Measurements from ENCODE around the gene WDR33. TPM values are rescaled to one million over a fixed set of nuclear protein-coding genes. Genes with fewer than 3 reads are reported as not detected.

Gene WDR33
- total and polyA plus RNA-seq, 2 of the 4 experiments (the other 2 are of a cell fraction), result 19.6 to 41.2 TPM

- Histone ChIP-seq H3K36me3 (ENCODE audit: control insufficient read depth, insufficient read depth, low read length) (peaks cover 11% of the 10 kb centered on the region), H3K27ac (ENCODE audit: insufficient read depth, low read length) (no peak overlapping the region), H2AK9ac (replicated peaks; ENCODE audit: low read depth, low read length, poor library complexity) (no peak overlapping the region), H4K5ac (ENCODE audit: low read depth, low read length) (no peak overlapping the region), H2BK20ac (ENCODE audit: low read depth, low read length) (no peak overlapping the region), H3K9ac (ENCODE audit: low read depth, low read length) (no peak overlapping the region), H3K9me1 (ENCODE audit: insufficient read depth, low read length) (peaks cover 28% of the 10 kb centered on the region), H3K4me3 (ENCODE audit: insufficient read depth, low read depth, low read length) (no peak overlapping the region), H2AK5ac (ENCODE audit: low read depth, low read length) (peak overlapping the region; percentile 14; the same call in 1 of the 2 replicates), H4K8ac (ENCODE audit: low read depth in 2 of 2, low read length in 2 of 2) (peak overlapping the region in 1 of 2 experiments; percentile 4; a peak in 1 of 4 replicates), H3K79me1 (ENCODE audit: low read depth in 1 of 2, low read length in 2 of 2) (peaks cover 22 to 79% of the 10 kb centered on the region in 2 experiments), H3K56ac (ENCODE audit: extremely low read depth, insufficient read depth, low read length) (no peak overlapping the region), H4K20me1 (ENCODE audit: insufficient read depth, low read length) (peaks cover 83% of the 10 kb centered on the region), H3K27me3 (ENCODE audit: control insufficient read depth, insufficient read depth, low read length) (no peaks in the 10 kb centered on the region), H2BK5ac (ENCODE audit: low read depth, low read length, poor library complexity, severe bottlenecking) (no peak overlapping the region), H3K18ac (ENCODE audit: low read depth, low read length) (no peak overlapping the region), H3K4me1 (ENCODE audit: control insufficient read depth, insufficient read depth, low read length) (peaks cover 14% of the 10 kb centered on the region), H2BK120ac (ENCODE audit: low read depth, low read length) (no peak overlapping the region), H4K91ac (ENCODE audit: insufficient read depth, low read depth, low read length) (peak overlapping the region; percentile 47; the same call in 1 of the 2 replicates), H3K4ac (ENCODE audit: low read depth, low read length) (peak overlapping the region; percentile 0; the same call in 1 of the 2 replicates), H3K14ac (replicated peaks; ENCODE audit: low read depth, low read length) (peak overlapping the region; percentile 34; the same call in 1 of the 2 replicates), H3K4me2 (ENCODE audit: low read depth, low read length) (no peak overlapping the region), H3K9me3 (ENCODE audit: control insufficient read depth, insufficient read depth, low read length) (peaks cover 2% of the 10 kb centered on the region; the same call in 1 of the 2 replicates), H3K23ac (ENCODE audit: low read depth, low read length) (0 out of 2 replicates have a peak overlapping the region, but pooled peaks have one; percentile 31), H2AFZ (replicated peaks; ENCODE audit: low read length, poor library complexity) (peak overlapping the region; percentile 1), H2BK15ac (ENCODE audit: low read depth, low read length) (no peak overlapping the region)
- peak; percentile 52 for ATAC-seq (ENCODE audit: low read depth)
- in situ Hi-C loops (cut with MboI; ENCODE audit: low sequenced_read_pairs), result no loop called here
- DNase-seq, result peak; percentile 24
- BruUV-seq (replicated peaks), result no TSS peak
- CTCF ChIA-PET, result no interaction called here
- POLR2A ChIA-PET (ENCODE audit: unreplicated experiment), result no interaction called here
- TF ChIP-seq RCOR1 (IDR thresholded peaks at IDR 0.05; ENCODE audit: insufficient replicate concordance, low read length), result no peak
- TF ChIP-seq SMC3 (IDR thresholded peaks at IDR 0.05; ENCODE audit: low read depth, low read length), result no peak
- no peak for TF ChIP-seq BHLHE40 (IDR thresholded peaks at IDR 0.05; ENCODE audit: low read depth, low read length)
- TF ChIP-seq, protein P1, sequence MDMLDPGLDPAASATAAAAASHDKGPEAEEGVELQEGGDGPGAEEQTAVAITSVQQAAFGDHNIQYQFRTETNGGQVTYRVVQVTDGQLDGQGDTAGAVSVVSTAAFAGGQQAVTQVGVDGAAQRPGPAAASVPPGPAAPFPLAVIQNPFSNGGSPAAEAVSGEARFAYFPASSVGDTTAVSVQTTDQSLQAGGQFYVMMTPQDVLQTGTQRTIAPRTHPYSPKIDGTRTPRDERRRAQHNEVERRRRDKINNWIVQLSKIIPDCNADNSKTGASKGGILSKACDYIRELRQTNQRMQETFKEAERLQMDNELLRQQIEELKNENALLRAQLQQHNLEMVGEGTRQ (IDR thresholded peaks at IDR 0.05; ENCODE audit: low read depth, low read length), result no peak
- no peak for TF ChIP-seq FOS (IDR thresholded peaks at IDR 0.05; ENCODE audit: low read depth, low read length)
- TF ChIP-seq MAZ (IDR thresholded peaks at IDR 0.05; ENCODE audit: borderline replicate concordance, low read depth, low read length), result no peak
- TF ChIP-seq, protein P2, sequence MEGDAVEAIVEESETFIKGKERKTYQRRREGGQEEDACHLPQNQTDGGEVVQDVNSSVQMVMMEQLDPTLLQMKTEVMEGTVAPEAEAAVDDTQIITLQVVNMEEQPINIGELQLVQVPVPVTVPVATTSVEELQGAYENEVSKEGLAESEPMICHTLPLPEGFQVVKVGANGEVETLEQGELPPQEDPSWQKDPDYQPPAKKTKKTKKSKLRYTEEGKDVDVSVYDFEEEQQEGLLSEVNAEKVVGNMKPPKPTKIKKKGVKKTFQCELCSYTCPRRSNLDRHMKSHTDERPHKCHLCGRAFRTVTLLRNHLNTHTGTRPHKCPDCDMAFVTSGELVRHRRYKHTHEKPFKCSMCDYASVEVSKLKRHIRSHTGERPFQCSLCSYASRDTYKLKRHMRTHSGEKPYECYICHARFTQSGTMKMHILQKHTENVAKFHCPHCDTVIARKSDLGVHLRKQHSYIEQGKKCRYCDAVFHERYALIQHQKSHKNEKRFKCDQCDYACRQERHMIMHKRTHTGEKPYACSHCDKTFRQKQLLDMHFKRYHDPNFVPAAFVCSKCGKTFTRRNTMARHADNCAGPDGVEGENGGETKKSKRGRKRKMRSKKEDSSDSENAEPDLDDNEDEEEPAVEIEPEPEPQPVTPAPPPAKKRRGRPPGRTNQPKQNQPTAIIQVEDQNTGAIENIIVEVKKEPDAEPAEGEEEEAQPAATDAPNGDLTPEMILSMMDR (conservative IDR thresholded peaks at IDR 0.05; ENCODE audit: low read depth, low read length), result no peak
- no peak for TF ChIP-seq MAFK (IDR thresholded peaks at IDR 0.05; ENCODE audit: low read depth, low read length)
- intact Hi-C loops (cut with micrococcal nuclease), result loop anchor here (1.0 kb wide), 1 partner anchor 8 kb away; no protein-coding TSS in a partner anchor
- dilution Hi-C loops (cut with HindIII; ENCODE audit: low sequenced_read_pairs, unreplicated experiment), result no loop called here
- 96% methylated on average over 7 of the region's 14 CpGs; no CpG with 5 or more reads in 1 of the 2 experiments for WGBS, 2 experiments (ENCODE audit: extremely low coverage in 2 of 2, insufficient read length in 1 of 2)
Measured at GRCh38 chr2:127661072-127661649, 149.8 kb downstream of the WDR33 start.
